ENCODE data around the gene TIMM17A.

DNA sequence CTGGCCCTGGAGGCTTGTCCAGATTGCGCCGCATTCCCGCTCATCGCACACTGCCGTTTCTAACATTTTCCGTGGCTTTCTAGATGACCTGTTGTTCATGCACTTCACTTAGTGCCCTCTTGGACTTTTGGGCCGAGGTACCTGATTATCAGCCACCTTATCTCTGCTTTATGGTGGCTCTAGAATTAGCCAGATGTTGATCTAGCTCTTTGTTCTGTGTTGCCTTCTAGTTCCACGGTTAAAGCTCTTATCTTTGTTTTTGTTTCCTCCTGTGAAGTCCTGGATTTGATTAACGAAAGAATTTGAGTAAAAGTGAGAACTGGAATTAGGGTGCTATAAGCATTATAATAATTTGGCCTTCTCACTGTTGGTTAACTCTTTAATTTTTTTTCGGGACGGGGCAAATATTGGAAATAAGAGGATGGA is 28.1 kb downstream of the TIMM17A start:
- TF ChIP-seq, protein P1, sequence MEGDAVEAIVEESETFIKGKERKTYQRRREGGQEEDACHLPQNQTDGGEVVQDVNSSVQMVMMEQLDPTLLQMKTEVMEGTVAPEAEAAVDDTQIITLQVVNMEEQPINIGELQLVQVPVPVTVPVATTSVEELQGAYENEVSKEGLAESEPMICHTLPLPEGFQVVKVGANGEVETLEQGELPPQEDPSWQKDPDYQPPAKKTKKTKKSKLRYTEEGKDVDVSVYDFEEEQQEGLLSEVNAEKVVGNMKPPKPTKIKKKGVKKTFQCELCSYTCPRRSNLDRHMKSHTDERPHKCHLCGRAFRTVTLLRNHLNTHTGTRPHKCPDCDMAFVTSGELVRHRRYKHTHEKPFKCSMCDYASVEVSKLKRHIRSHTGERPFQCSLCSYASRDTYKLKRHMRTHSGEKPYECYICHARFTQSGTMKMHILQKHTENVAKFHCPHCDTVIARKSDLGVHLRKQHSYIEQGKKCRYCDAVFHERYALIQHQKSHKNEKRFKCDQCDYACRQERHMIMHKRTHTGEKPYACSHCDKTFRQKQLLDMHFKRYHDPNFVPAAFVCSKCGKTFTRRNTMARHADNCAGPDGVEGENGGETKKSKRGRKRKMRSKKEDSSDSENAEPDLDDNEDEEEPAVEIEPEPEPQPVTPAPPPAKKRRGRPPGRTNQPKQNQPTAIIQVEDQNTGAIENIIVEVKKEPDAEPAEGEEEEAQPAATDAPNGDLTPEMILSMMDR (IDR thresholded peaks at IDR 0.05; ENCODE audit: insufficient read depth, low read depth, low read length): no peak
- no peak for TF ChIP-seq EZH2 (IDR thresholded peaks at IDR 0.05; ENCODE audit: insufficient read depth, low read length)
